ENCODE results near the gene LRR1.

Gene LRR1

GRCh38 chr14:49633640-49634546, 35.2 kb downstream of the LRR1 start (continued):
- 0 out of 2 replicates have a peak, but pooled peaks have one; percentile 30 for TF ChIP-seq WT1 (tag by site-specific recombination; IDR thresholded peaks at IDR 0.05)
- no peak for TF ChIP-seq BCL11A (tag by site-specific recombination; IDR thresholded peaks at IDR 0.05; ENCODE audit: low read depth)
- TF ChIP-seq ZFP37 (tag by site-specific recombination; IDR thresholded peaks at IDR 0.05) = peak; percentile 38; the same call in 1 of the 2 replicates
- peak; percentile 92 for TF ChIP-seq GLIS2 (tag by site-specific recombination; IDR thresholded peaks at IDR 0.05)
- TF ChIP-seq ZNF184 (tag by site-specific recombination; IDR thresholded peaks at IDR 0.05) = 0 out of 2 replicates have a peak, but pooled peaks have one; percentile 47
- TF ChIP-seq BCL11B (tag by site-specific recombination; IDR thresholded peaks at IDR 0.05; ENCODE audit: low read depth) = 0 out of 2 replicates have a peak, but pooled peaks have one; percentile 37
- peak; percentile 82 for TF ChIP-seq ZBTB17 (tag by site-specific recombination; IDR thresholded peaks at IDR 0.05)
- TF ChIP-seq ZNF639 (tag by site-specific recombination; IDR thresholded peaks at IDR 0.05) = peak; percentile 53; the same call in 1 of the 2 replicates
- peak; percentile 91 for TF ChIP-seq ZNF76 (tag by site-specific recombination; IDR thresholded peaks at IDR 0.05; ENCODE audit: borderline replicate concordance, low read depth)
- peak; percentile 56 for TF ChIP-seq ZFHX2 (tag by site-specific recombination; conservative IDR thresholded peaks at IDR 0.05)
- no peak for TF ChIP-seq ZNF18 (tag by site-specific recombination; IDR thresholded peaks at IDR 0.05)

GRCh38 chr14:49634547-49635334, 36.0 kb downstream of the LRR1 start, which contains the start of gene DNAAF2:
TSS of gene DNAAF2 (minus strand) at chr14:49635244. CDS start at chr14:49635149, 95 bp downstream.
- Histone ChIP-seq H3K36me3 (ENCODE audit: control insufficient read depth in 2 of 2, insufficient read depth in 1 of 2, low read length in 2 of 2) (peaks cover 4 to 20% of the 10 kb centered on the region in 2 experiments; a peak in 2 of 3 replicates), H3K4me3 (ENCODE audit: low read depth, low read length) (peak within 1 kb of the TSS; percentile 98), H3K27ac (ENCODE audit: extremely low read depth, low read depth, low read length) (peak within 1 kb of the TSS; percentile 94), H3K9me3 (ENCODE audit: control insufficient read depth, insufficient read depth, low read depth, low read length) (no peaks in the 10 kb centered on the region), H3K4me1 (ENCODE audit: control insufficient read depth, insufficient read depth, low read length) (no peaks in the 10 kb centered on the region)
- ChIA-PET POLR2A (interaction anchor here (0.5 to 2.3 kb wide), 16 partner anchors 8 to 233 kb away, joined by 3 to 44 read pairs (median 6); partner anchors contain the start of genes KLHDC2, LRR1, MGAT2 and NEMF), CTCF (interaction anchor here (0.6 to 2.2 kb wide), 16 partner anchors 8 to 1067 kb away, joined by 3 to 16 read pairs (median 4); partner anchors contain the start of genes KLHDC2, MGAT2, NEMF and RPL36AL)
- no peak for TF ChIP-seq ZNF549 (tag by site-specific recombination; IDR thresholded peaks at IDR 0.05)
- TF ChIP-seq ZEB2 (tag by site-specific recombination; IDR thresholded peaks at IDR 0.05) = 0 out of 2 replicates have a peak, but pooled peaks have one; percentile 71
- peak; percentile 15; the same call in 1 of the 2 replicates for TF ChIP-seq ZNF777 (tag by site-specific recombination; IDR thresholded peaks at IDR 0.05; ENCODE audit: borderline replicate concordance)
- no peak for TF ChIP-seq ZNF138 (tag by site-specific recombination; IDR thresholded peaks at IDR 0.05; ENCODE audit: borderline replicate concordance)
- TF ChIP-seq ZNF596 (tag by site-specific recombination; IDR thresholded peaks at IDR 0.05) = no peak
- no peak for TF ChIP-seq PRDM4 (tag by site-specific recombination; IDR thresholded peaks at IDR 0.05)
- no peak for TF ChIP-seq ELK4 (IDR thresholded peaks at IDR 0.05; ENCODE audit: borderline replicate concordance, low read depth, low read length)
- no peak for TF ChIP-seq ZSCAN30 (tag by site-specific recombination; IDR thresholded peaks at IDR 0.05)
- TF ChIP-seq ZNF202 (tag by site-specific recombination; IDR thresholded peaks at IDR 0.05; ENCODE audit: borderline replicate concordance) = no peak
- 0 out of 2 replicates have a peak, but pooled peaks have one; percentile 27 for TF ChIP-seq PRDM10 (tag by site-specific recombination; IDR thresholded peaks at IDR 0.05)

Data from HEK293 (cell line).